Endometrium (tissue), 2 donors: ENCODE data around the gene NEURL2.
"Not testable (repeated sequence)": the region's sequence is repeated elsewhere in the genome, so short reads cannot be mapped to it uniquely, and the experiment has no call there.

Experiments used
- FAIRE-seq: peaks from 2 replicates; lab custom pipeline; 2012; peaks lifted over from hg19 to GRCh38; lab: Jason Lieb, UNC
- donor health status: control.
- donor health status: control.

The NEURL2 gene

GRCh38 chr20:45899046-45899835 lies 8.2 kb upstream of the NEURL2 start:
- FAIRE-seq = no peak

GRCh38 chr20:45898285-45898684 lies 7.3 kb upstream of the NEURL2 start:
- no peak for FAIRE-seq

- no peak for FAIRE-seq
Observed at GRCh38 chr20:45897692-45898091, 6.7 kb upstream of the NEURL2 start.

DNA sequence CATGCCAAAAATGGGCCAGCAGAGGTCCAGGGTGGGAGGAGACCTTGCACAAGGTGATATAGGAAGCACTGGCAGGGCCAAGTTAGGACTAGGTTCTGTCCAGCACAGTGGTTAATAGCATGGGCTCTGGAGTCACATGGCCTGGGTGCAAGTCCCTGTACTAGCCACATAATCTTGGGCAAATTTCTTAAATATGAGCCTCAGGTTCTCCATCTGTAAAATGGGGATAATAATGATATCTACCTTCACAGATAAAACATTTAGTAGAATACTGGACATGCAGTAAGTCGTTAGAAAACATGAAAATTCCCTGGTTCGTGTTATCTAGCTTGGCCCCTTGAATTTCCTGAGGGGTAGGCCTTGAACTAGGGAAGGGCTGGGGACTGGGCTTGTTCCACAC lies 6.3 kb upstream of the NEURL2 start:
- FAIRE-seq = no peak

DNA sequence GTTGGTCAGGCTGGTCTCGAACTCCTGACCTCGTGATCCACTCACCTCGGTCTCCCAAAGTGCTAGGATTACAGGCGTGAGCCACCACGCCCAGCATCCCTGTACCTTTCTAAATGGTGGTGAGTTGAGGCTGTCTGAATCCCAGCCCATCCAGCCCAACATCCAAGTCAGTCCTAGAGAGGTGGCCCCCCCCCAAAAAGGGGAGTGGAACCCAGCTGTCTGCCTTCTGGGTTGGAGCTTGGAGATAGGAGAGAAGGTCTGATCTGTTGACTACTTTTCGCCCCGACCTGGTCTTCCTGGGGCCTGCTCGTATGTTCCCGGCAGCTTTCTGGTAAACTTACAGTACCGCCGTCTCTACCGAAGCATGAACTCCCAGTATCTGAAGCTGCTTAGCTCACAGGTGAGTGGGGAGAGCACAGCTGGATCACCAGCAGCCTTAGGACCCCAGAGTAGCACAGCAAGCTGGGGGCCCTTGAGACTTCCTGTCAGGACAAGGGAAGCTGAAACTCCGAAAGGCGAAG lies 5.7 kb upstream of the NEURL2 start:
- no peak for FAIRE-seq

DNA sequence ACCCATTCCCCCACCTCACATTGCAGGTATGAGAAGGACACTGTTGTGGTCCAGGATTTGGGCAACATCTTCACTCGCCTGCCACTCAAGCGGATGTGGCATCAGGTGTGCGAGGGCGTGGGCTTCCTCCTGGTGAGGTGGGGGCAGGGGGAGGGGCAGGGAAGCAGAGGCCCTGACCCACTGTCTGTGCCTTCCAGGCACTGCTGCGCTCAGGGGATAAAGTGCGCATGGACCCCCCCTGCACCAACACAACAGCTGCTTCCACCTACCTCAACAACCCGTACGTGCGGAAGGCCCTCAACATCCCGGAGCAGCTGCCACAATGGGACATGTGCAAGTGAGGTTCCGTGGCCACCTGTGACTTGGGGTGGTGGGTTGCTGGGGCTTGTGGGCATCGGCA lies 3.8 kb upstream of the NEURL2 start:
- FAIRE-seq = no peak

- FAIRE-seq = no peak
Observed at GRCh38 chr20:45893831-45894230, 2.8 kb upstream of the NEURL2 start.

- FAIRE-seq = no peak
Observed at GRCh38 chr20:45892828-45893500, 2.0 kb upstream of the NEURL2 start.

- no peak for FAIRE-seq
Observed at GRCh38 chr20:45892049-45892825, 1.2 kb upstream of the NEURL2 start.

DNA sequence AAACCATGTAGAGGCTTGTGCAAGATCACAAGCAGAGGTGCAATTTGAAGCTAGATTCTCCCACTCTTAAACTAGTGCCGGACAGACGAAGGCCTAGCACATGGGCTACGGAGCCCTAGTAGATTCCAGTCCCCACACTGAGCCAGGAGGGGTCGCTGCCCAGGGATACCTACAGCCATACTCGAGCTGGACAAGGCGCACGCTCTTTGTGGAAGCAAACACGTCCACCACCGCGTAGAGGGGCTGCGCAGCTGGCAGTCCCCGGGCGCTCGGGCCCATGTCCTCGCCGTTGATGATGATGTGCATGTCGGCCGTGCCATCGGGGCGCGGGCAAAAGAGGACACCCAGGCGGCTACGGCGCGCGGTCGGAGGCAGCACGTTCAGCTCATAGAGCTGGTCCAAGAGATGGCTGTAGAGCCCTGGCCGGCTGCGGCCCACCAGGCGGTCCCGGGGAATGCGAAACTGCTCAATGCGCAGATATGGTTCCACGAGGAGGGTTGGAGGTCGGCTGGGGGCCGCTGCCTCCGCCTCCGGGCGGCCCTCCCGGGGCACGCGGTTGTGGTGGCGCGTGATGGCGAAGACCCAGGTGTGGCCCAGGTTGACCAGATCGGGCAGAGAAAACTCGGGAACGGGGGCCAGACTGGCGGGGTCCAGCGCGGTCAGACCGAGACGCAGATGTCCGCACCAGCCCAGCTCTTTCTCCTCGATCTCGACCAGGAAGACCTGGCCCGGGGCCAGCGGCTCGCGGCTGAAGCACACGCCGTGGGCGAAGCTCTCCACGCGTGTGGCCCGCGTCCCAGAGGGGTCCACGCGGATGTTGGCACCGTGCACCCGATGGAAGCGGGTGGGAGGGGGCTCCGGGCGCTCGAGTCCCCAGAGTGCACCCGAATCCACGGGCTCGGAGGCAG lies 677 bp downstream of the NEURL2 start:
- FAIRE-seq = no peak

DNA sequence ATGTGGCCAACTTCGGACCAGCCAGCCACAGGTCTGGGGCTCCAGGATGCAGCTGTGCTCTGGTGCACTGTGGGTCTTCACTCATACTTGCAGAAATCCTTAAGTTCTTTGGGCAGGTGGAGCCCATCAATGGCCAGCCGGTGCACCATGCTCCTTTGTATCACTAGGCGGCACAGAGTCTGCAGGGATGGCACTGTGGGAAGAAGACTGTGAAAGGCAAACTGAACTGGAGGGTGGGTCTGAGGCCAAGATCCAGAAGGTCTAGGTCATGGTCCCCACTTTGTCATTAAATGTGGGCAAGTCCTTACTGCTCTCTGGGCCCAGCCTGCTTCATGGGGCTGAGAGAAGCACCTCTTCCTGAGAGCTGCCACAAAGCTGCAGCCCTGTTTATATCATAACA lies 2.3 kb downstream of the NEURL2 start:
- FAIRE-seq = no peak

GRCh38 chr20:45887346-45887715 lies 3.7 kb downstream of the NEURL2 start, which contains the start of gene SPATA25:
SPATA25 (minus strand) TSS chr20:45887622; CDS start chr20:45887590, 32 bp downstream.
- no peak for FAIRE-seq

- no peak for FAIRE-seq
Observed at GRCh38 chr20:45886590-45887345, 4.2 kb downstream of the NEURL2 start.

DNA sequence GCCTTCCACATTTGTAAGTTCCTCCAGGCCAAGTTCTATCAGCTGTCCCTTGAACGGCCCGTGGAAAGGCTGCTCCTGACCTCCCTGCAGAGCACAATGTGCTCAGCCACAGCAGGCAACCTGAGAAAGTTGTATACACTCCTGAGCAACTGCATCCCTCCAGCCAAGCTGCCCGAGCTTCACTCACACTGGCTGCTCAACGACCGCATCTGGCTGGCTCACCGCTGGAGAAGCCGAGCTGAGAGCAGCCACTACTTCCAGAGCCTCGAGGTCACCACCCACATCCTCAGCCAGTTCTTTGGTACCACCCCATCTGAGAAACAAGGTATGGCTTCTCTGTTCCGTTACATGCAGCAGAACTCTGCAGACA lies 7.9 kb downstream of the NEURL2 start:
- FAIRE-seq = no peak

- no peak for FAIRE-seq
Observed at GRCh38 chr20:45882469-45883099, 8.4 kb downstream of the NEURL2 start.

DNA sequence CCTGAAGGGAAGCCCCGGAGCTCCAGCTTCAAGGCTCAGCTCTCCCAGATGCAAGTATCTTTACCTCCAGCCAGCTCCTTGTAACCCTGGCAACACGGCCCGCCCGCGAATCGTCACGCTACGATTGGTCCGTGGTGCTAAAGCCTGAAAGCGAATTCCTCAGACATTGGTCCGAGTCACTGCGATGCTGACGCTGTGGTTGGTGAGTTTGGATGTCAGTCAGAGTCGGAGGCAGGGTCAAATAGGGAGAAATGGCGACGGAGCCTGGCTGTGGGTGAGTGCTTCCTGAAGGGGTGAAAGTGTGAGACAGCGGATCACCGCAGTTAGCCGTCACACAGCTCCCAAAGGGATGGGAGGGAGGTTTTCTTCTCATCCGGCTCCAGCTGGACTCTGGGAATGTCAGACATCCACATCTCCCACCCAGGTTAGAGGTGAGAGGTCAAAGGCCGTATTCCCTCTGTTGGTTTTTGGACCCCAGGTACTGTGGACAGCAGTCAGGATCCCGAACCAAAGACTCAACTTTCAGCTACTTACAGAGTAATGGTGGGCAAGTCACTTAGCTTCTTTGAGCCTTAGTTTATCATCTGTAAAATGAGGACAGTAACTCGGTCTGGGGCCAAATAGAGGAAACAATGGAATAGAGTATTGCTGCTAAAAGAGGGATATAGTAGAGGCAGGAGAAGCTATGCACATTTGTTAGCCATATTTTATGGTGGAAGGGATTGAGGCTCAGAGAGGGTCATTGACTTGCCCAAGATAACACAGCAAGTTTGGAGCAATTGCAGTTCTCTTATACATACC lies 9.8 kb downstream of the NEURL2 start, which contains the start of gene ZSWIM1:
Gene ZSWIM1, plus strand, starts transcription at position 240 of the 801 bp plus-strand sequence. CDS start 1,366 bp downstream, outside the sequence.
- peak; percentile 98 for FAIRE-seq

- no peak for FAIRE-seq
Observed at GRCh38 chr20:45878076-45878761, 12.8 kb downstream of the NEURL2 start.

DNA sequence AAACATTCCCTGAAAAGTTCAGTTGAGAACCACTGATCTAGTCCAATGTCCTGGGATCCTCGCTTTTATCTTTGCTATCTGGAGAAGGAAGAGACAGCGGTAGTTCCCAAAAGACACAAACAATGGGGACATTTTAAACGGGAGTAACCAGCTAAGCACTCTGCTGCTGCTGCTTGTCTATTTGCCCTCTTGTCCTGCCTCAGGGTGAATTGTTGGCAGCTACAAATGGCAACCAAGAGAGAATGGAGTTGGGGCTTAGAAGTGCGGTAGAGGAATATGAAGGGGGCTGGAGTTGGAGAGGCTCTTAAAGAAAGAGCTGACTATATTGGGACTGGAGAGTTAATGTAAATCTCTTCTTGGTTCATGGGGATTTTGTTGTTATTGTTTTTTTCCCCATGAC lies 16.4 kb downstream of the NEURL2 start:
- FAIRE-seq = no peak

GRCh38 chr20:45874104-45874481 lies 16.9 kb downstream of the NEURL2 start:
- FAIRE-seq = not testable (repeated sequence)
